Loucy (cell line): ENCODE data around the gene FMNL2.
"Not testable (repeated sequence)": the region's sequence is repeated elsewhere in the genome, so short reads cannot be mapped to it uniquely, and the experiment has no call there.

Experiments used
- H2AFZ ChIP-seq: fragments of 200-600 bp; sonication (generic); 2 replicates; pipeline ENCODE4 v1.6.0; 2016; ENCODE audit warnings: antibody characterized with exemption, mild to moderate bottlenecking, low read length, moderate library complexity
- H3F3A ChIP-seq: fragments of 200-600 bp; 2 replicates; pipeline ENCODE4 v1.6.0; 2016; ENCODE audit warnings: antibody characterized with exemption, low read depth, mild to moderate bottlenecking
- H3K27me3 ChIP-seq: fragments of 200-600 bp; sonication (generic); 2 replicates; pipeline ENCODE4 v1.6.1; 2014; ENCODE audit warnings: low read length, mild to moderate bottlenecking; ENCODE audit not compliant: insufficient read depth, poor library complexity, severe bottlenecking
- H3K36me3 ChIP-seq: fragments of 200-600 bp; sonication (generic); 2 replicates; pipeline ENCODE4 v1.6.1; 2016; ENCODE audit warnings: low read length; ENCODE audit not compliant: insufficient read depth
- H3K4me1 ChIP-seq: fragments of 200-600 bp; sonication (generic); 2 replicates; pipeline ENCODE4 v1.5.1; 2014; ENCODE audit warnings: low read length, mild to moderate bottlenecking; ENCODE audit not compliant: insufficient read depth, poor library complexity, severe bottlenecking
- H3K4me2 ChIP-seq: fragments of 200-600 bp; sonication (generic); 2 replicates; pipeline ENCODE4 v1.6.0; 2014; ENCODE audit warnings: antibody characterized with exemption, low read length, low read depth, mild to moderate bottlenecking; ENCODE audit not compliant: poor library complexity, severe bottlenecking
- H3K4me3 ChIP-seq: fragments of 200-600 bp; sonication (generic); 2 replicates; pipeline ENCODE4 v1.5.1; 2014; ENCODE audit warnings: low read length, mild to moderate bottlenecking, mixed read lengths; ENCODE audit not compliant: poor library complexity, severe bottlenecking
- H3K79me2 ChIP-seq: fragments of 200-600 bp; sonication (generic); 2 replicates; pipeline ENCODE4 v1.6.1; 2014; ENCODE audit warnings: low read length; ENCODE audit not compliant: insufficient read depth
- H3K9ac ChIP-seq: fragments of 200-600 bp; sonication (generic); 2 replicates; pipeline ENCODE4 v1.6.0; 2014; ENCODE audit warnings: mild to moderate bottlenecking, low read depth, low read length, moderate library complexity; ENCODE audit not compliant: poor library complexity, severe bottlenecking
- H3K9me2 ChIP-seq: fragments of 200-600 bp; sonication (generic); replicated peaks from 2 replicates; pipeline ENCODE4 v1.6.1; 2016; ENCODE audit warnings: low read depth, low read length, mixed read lengths
- H3K9me3 ChIP-seq: fragments of 200-600 bp; sonication (generic); 2 replicates; pipeline ENCODE4 v1.6.1; 2014; ENCODE audit warnings: mild to moderate bottlenecking, antibody characterized with exemption, low read length, low read depth; ENCODE audit not compliant: insufficient read depth
- H4K20me1 ChIP-seq: fragments of 200-600 bp; sonication (generic); 2 replicates; pipeline ENCODE4 v1.6.0; 2014; ENCODE audit warnings: antibody characterized with exemption, low read length, mild to moderate bottlenecking; ENCODE audit not compliant: insufficient read depth, poor library complexity, severe bottlenecking
- CTCF ChIP-seq: fragments of 200-600 bp; sonication (generic); conservative IDR thresholded peaks from 2 replicates; pipeline ENCODE4 v1.5.1; 2014; ENCODE audit warnings: mild to moderate bottlenecking, antibody characterized with exemption, low read length
- EZH2phosphoT487 ChIP-seq: fragments of 200-600 bp; IDR thresholded peaks from 2 replicates; pipeline ENCODE4 v1.6.1; 2018; ENCODE audit warnings: antibody characterized with exemption, mild to moderate bottlenecking, moderate library complexity, borderline replicate concordance

Gene FMNL2

GRCh38 chr2:152518641-152519580, 183.9 kb downstream of the FMNL2 start:
- Histone ChIP-seq H3K79me2 (no peaks in the 10 kb centered on the region), H3K36me3 (no peaks in the 10 kb centered on the region), H3K4me3 (no peak overlapping the region)

GRCh38 chr2:152519581-152519952, 184.6 kb downstream of the FMNL2 start:
- Histone ChIP-seq H3K4me3 (no peak overlapping the region), H3F3A (no peaks in the 10 kb centered on the region), H4K20me1 (no peaks in the 10 kb centered on the region), H3K4me2 (no peak overlapping the region), H3K9ac (no peak overlapping the region), H2AFZ (no peak overlapping the region), H3K4me1 (no peaks in the 10 kb centered on the region), H3K27me3 (no peaks in the 10 kb centered on the region), H3K79me2 (no peaks in the 10 kb centered on the region), H3K9me2 (no peaks in the 10 kb centered on the region), H3K9me3 (no peaks in the 10 kb centered on the region), H3K36me3 (no peaks in the 10 kb centered on the region)
- TF ChIP-seq CTCF: no peak
- TF ChIP-seq EZH2phosphoT487: no peak

More at GRCh38 chr2:152518641-152519580, 183.9 kb downstream of the FMNL2 start:
- Histone ChIP-seq H2AFZ (no peak overlapping the region), H3K9ac (no peak overlapping the region), H3K27me3 (no peaks in the 10 kb centered on the region), H4K20me1 (no peaks in the 10 kb centered on the region), H3K9me2 (no peaks in the 10 kb centered on the region), H3K4me1 (no peaks in the 10 kb centered on the region), H3F3A (no peaks in the 10 kb centered on the region), H3K4me2 (no peak overlapping the region), H3K9me3 (no peaks in the 10 kb centered on the region)
- no peak for TF ChIP-seq CTCF
- no peak for TF ChIP-seq EZH2phosphoT487

- Histone ChIP-seq H3F3A (no peaks in the 10 kb centered on the region), H2AFZ (no peak overlapping the region), H3K4me3 (no peak overlapping the region), H3K36me3 (no peaks in the 10 kb centered on the region), H3K4me1 (no peaks in the 10 kb centered on the region), H3K9me2 (no peaks in the 10 kb centered on the region), H3K79me2 (no peaks in the 10 kb centered on the region), H3K27me3 (no peaks in the 10 kb centered on the region), H3K4me2 (no peak overlapping the region), H3K9ac (no peak overlapping the region), H4K20me1 (no peaks in the 10 kb centered on the region), H3K9me3 (no peaks in the 10 kb centered on the region)
- TF ChIP-seq CTCF (no peak), EZH2phosphoT487 (no peak)
These were observed 185.8 kb downstream of the FMNL2 start for GRCh38 chr2:152520759-152521158.

GRCh38 chr2:152522446-152522845, 187.5 kb downstream of the FMNL2 start:
- not testable (repeated sequence) for H3F3A ChIP-seq, H3K36me3 ChIP-seq, H3K4me2 ChIP-seq, H3K9me3 ChIP-seq, H3K79me2 ChIP-seq, H3K4me1 ChIP-seq, H4K20me1 ChIP-seq, H3K27me3 ChIP-seq, H3K4me3 ChIP-seq, H2AFZ ChIP-seq, H3K9me2 ChIP-seq, H3K9ac ChIP-seq
